ENCODE measurements around the gene SERPIND1.
"Not testable (repeated sequence)": the region's sequence is repeated elsewhere in the genome, so short reads cannot be mapped to it uniquely, and the experiment has no call there.

Gene SERPIND1

GRCh38 chr22:20818471-20818870 lies 44.6 kb downstream of the SERPIND1 start:
- no peak for DNase-seq

- DNase-seq: no peak
These were observed 45.6 kb downstream of the SERPIND1 start for GRCh38 chr22:20819471-20819870.

- not testable (repeated sequence) for DNase-seq
These were observed 47.9 kb downstream of the SERPIND1 start for GRCh38 chr22:20821717-20822239.

GRCh38 chr22:20822240-20822639 lies 48.3 kb downstream of the SERPIND1 start:
- DNase-seq: no peak

GRCh38 chr22:20823264-20823663 lies 49.4 kb downstream of the SERPIND1 start:
- no peak for DNase-seq

GRCh38 chr22:20825216-20825615 lies 51.3 kb downstream of the SERPIND1 start:
- not testable (repeated sequence) for DNase-seq

- DNase-seq: no peak
These were observed 51.7 kb downstream of the SERPIND1 start for GRCh38 chr22:20825624-20826023.

- DNase-seq: not testable (repeated sequence)
These were observed 52.6 kb downstream of the SERPIND1 start for GRCh38 chr22:20826373-20827152.

- no peak for DNase-seq
These were observed 55.7 kb downstream of the SERPIND1 start for GRCh38 chr22:20829491-20830134.

GRCh38 chr22:20833225-20833665 lies 59.3 kb downstream of the SERPIND1 start:
- no peak for DNase-seq

GRCh38 chr22:20834206-20834605 lies 60.3 kb downstream of the SERPIND1 start:
- DNase-seq: no peak

- no peak for DNase-seq
These were observed 60.8 kb downstream of the SERPIND1 start for GRCh38 chr22:20834725-20835124.
